Suppressor macrophage (primary cell): ENCODE measurements around the gene ADCY1.

Experiments
- DNase-seq, 4 experiments: peaks; one replicate each; pipeline ENCODE4 v3.0.0-alpha.2; 2020 to 2022

Gene ADCY1

DNA sequence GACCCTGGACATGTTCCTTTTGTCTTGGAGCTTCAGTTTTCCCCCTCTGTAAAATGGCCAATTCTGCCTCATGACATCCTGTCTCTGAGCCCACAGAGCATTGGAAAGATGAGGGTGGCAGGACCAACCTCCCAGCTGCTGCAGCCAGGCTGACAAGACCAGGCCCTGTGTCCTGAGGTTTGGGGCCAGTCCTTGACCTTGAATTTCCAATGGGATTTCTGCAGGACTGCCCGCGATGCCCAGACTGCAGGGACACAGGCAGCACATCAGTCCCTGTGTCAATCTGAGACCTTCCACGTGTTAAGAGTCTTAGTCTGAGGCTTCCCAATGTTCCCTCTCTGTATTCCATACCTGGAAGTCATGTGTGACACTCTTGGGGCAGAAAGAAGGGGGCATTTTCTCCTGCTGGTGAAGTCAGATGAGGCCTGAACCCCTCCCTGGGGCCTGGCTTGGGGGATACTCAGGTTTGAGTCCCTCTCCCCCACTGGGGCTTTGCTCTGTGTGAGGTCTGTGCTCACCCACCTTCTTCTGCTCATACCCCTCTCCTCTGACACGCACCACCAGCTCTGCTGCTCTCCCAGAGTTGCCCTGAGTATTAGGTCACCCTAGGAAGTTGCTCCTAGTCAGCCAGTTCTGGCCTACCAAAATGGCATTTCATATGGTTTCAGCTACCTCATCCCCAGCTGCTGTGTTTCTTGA is 79.2 kb downstream of the ADCY1 start:
- no peak for DNase-seq

DNA sequence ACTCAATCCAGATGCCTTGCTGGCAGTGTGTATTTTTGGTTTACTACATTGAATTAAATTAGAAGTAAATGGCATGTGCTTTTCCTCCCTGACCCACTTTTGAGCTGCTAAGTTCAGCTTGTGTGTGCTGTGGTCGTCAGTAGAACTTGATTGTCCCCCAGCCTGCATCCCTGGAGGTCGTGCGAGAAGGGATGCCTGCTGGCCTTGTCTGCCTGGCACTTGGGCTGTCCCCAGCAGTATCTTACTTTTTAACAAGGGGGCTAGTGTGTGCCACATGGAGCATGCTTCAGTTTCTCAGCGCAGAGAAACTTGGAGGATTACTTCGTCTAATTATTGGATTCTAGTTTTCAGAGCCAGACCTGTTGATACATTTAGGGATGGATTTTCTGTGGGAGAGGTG is 80.2 kb downstream of the ADCY1 start:
- no peak for DNase-seq

DNA sequence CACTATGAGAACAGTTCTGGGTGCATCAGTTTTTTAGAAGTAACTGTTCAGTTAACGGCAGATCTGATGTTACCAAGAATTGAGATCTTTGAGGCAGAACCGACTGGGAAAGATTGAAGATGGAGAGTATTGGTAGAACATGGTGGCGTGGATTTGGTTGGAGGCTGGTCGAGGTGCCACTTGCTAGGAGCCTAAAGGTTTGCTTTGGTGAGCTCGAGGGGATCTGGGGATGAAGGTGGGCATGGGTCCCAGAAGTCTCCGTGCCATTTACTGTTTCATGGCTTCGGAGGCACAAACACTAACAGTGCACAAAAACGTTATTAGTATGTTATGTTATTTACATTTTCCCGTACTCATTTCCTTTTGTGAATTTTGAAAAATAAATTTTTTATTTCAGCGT is 81.4 kb downstream of the ADCY1 start:
- DNase-seq: no peak

DNA sequence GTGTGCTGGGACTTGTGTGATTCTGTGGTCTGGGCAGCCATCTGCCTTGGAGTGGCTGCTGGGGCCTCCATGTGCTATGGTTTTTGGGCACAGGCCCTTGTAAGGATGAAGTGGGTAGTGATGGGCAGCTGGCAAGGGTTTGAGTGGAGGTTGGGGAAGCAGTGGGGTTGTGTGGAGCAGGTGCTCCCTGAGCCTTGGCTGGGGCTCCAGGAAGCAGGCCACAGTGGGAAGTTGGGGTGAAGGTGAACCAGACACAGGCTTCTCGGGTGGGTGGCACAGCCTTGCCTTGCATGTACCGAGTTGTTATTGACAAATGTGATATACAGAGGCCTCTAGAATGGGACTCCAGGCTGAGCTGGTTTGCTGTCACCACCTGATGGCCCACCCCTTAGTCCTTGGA is 82.3 kb downstream of the ADCY1 start:
- DNase-seq: no peak

DNA sequence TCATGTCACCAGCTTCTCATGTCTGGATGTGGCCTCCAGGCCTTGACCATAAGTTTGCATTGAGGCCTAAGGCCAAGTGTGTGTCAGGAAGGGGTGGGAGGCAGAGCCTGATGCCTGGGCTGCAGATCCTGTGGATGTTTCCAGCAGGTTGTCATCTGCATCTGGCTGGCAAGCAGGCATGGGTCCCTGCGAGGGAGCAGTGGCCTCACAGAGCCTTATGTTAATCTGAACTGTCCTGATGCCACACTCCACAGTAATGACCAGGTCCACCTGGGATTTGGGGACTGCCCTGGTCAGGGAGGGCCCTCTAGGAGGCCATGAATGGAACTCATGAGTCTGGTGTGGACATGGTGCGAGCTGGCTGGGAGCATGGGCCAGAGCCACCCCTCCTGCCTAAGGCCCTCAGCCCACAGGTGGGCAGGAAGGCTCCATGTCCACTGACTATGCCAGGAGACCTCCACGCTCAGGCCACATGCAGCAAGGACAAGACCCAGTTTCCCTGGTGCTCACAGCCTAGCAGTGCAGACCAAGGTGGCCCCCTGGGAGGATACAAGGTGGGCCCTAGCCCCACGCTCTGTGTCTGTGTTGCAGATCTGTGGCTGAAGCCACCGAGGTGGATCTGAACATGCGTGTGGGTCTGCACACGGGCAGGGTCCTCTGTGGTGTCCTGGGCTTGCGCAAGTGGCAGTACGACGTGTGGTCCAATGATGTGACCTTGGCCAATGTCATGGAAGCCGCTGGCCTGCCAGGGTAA is 83.1 kb downstream of the ADCY1 start:
- DNase-seq: no peak

DNA sequence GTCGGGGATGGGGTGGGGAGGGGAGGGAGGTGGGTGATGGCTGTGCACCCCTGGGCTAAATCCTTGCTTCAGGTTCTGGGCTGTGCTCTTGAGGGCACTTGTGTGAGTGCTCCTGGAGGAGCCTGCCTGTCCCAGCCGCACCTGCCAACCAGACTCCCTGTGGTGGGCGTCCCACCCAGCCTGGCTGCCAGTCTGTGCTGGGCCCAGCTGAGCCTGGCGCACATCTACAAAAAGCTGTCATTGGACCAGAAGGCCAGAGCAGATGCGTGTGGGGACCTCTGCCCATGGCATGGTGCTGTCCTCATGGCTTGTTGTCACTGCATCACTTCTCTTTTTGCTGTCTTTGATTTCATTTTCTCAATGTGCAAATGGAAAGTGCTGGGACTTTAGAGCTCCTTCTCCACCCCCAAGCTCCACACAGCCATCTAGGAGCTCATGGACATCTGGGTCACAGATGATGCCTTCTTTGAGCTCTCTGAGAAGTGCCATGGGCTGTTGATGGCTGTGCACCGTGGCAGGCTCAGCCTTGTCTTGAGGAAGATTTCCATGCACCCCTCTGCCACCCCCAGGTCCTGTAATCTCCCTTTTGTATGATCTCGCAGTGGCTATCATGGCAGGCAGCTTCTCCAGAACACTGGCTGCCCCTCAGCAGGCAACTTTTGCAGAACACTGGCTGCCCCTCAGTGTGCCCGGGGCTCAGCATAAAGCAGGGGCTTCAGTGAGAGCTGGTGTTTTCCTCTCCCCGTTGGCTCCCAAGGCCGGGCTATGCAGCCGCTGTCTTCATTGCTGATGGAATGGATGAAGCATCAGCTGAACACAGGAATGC is 83.9 kb downstream of the ADCY1 start:
- DNase-seq: no peak

DNA sequence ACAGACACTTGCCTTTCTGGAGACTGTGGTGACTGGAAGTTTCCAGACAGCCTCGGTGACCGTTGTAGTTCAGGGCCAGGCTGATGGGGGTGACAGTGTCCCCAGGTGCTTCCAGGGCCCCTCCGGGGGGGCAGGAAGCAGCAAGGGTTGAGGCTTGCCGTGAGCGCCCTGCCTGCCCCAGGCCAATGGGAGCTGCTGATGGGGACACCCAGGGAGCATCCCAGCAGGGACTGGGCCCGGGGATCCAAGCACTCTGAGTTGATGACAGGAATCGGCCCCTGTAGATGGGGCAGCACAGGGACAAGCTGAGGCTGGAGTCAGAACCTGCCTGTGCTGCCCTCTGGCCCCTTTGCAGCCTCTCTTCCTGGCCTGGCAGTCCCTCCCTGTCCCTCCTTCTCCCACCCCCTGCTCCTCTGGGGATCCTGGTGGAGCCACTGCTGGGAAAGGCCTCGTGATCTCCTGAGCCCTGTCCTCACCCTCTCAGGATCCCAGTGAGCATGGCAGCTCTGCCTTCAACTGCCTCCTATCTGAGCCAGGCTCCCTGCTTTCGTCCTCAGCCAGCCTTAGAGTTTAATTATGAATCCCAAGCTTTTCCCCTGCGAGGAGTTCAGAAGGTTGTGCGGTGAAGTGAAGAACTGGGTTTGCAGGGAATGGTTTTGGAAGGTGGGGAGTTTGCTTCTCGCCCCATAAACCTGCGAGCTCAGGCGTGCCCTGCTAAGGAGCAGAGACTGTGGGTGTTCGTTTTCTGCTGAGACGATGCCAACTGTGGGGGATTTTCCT is 84.7 kb downstream of the ADCY1 start:
- DNase-seq: no peak

DNA sequence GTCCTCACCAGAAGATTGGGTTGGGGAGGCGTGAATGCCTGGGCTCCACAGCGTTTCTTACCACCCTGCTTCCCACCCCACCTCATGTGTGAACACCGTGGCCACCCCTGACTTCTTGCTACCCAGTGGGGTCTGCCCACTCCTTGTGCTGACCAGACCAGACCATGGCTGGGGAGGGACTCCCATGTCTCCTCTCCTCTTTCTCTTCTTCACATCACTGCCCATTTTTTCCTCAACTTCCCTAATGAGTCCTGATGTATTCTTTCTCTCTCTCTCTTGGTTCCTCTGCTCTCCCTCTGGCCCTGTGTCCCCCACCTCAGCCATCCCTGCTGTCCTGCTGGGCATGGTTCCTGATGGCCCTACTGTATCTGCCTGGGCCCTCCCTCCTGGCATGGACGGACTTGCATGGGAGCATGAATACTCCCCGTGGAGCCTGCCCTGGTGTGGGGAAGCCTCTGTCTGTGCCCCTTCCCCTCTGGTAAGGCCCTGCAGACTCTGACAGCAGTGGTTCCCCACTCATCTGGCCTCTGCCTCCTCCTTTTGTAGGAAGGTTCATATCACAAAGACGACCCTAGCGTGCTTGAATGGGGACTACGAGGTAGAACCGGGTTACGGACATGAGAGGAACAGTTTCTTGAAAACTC is 85.5 kb downstream of the ADCY1 start:
- no peak for DNase-seq

DNA sequence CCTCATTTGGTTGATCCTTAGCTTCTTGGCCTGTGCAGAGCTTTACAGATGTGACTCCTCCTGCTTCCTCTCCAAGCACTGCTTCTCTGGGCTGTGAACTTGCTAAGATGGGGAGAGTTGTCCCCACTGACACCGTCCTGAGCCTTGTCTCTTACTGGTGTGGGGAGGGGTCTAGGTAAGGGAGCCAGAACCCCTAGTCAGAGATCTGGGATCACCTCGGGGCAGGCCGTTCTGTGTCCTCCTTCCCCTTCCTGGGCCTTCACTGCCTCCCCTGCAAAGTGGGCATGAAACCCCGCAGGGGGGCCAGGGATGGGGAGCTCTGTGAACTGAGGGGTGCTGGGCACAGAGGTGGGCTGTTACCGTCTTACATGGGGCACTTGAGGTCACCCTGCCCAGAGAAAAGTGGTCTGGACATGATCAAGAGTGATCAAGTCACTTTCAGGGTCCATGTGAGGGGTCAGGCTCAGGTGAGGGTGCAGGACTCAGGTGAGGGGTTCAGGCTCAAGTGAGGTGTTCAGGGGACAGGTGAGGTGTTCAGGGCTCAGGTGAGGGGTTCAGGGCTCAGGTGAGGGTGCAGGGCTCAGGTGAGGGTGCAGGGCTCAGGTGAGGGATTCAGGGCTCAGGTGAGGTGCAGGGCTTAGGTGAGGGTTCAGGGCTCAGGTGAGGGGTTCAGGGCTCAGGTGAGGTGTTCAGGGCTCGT is 86.2 kb downstream of the ADCY1 start:
- DNase-seq: no peak

DNA sequence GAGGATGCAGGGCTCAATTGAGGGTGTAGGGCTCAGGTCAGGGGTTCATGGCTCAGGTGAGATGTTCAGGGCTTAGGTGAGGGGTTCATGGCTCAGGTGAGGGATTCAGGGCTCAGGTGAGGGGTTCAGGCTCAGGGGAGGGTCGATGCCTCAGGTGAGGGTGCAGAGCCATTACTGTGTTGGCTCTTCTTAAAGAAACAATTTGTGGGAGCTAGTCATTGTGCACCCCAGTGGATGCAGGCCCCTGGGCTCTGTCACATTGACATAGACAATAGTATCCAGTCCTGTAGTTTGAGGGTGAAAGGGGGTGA is 86.7 kb downstream of the ADCY1 start:
- no peak for DNase-seq

DNA sequence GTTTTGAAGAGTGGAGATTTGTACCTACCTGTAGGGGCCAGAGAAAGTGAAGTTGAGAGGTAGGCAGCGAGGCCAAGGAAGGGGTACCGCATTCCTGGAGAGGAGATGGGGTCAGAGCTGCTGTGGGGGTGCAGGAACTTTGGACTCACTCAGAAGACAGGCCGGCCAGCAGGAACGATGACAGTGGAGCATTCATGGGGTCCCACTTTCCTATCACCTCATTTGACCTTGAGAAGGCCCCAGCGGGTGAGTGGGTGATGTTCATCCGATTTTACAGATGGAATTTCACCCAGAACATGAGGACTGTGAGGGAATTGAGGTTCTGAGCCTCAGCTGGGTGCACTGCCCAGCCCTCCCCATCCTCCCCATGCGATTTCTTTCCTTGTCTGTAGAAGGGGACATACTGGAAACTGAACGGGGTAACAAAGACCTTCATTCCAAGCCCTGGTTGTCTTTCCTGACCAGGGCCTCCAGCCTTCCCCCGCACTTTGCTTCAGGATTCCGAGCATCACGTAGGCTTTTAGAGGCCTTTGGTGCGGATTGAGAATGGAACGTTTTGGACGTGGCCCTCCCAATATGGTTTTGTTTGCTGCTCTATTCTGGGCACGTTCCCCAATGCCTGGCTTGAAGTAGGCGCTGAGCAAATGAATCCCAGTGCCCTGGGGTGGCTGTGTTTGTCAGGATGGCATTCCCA is 87.3 kb downstream of the ADCY1 start:
- no peak for DNase-seq

DNA sequence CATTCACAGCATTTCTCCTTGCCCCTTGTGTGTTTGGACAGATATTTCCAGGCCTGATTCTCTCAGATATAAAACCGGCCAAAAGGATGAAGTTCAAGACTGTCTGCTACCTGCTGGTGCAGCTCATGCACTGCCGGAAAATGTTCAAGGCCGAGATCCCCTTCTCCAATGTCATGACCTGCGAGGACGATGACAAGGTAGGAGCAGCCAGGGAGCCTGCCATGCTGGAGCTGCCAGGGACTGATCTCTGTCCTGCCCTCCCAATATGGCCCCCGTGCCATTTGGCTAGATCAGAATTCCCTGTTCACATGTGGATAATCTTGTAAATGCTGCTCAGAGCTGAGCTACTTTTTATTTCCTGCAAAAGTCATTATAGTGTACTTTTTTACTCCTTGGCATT is 87.8 kb downstream of the ADCY1 start:
- DNase-seq: no peak

DNA sequence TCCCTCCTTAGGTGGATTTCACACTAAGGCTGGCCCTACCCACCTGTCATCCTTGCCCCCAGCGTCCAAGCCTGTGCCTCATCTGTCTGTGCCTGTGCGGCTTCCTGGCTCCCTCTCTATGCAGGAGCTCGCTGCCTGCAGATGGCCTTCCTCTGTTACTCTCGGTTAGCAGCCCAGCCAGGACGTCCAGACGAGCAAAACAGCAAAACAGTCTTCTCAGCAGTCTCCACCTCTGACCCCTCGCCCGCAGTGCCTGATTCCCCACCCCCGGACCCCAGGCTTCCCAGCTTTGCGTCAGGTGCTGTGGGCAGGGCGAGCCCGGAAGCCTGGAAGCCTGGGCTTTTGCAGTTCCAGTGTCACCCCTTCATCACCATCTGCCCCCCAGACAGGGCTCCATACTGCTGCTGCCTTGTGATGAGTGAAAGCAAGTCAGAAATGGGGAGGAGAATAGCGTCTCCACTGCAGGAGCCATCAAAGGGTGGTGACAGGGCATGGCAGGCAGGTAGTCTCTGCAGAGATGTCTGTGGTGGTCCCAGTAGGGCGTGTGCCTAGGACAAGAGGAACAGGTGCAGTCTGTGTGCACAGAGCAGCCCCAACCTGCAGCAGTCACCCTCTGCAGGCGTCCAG is 88.5 kb downstream of the ADCY1 start:
- no peak for DNase-seq

DNA sequence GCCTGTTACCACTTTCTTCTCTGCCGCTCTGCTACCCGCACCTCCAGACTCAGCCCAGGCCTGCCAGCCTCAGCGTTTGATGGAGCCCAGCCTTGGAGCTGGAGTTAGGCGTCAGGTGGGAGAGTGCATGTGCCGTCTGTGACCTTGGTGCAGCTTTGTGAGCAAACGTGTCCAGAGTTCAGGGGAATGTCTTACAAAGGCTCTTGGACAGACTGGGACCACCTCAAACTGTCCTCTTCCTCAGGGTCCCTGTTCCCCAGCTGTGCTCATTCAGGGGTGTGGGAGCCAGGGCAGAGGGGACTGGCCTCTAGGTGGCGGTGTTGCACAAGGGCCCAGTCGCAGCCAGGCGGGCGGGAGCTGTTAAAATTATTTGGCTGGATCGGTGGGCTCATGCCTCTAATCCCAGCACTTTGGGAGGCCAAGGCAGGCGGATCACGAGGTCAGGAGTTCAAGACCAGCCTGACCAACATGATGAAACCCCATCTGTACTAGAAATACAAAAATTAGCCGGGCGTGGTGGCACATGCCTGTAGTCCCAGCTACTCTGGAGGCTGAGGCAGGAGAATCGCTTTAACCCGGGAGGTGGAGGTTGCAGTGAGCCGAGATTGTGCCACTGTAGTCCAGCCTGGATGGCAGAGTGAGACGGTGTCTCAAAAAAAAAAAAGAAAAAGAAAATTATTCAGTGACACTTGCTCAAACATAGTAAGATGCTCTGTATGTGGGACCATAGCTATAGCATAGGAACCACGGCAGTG is 89.2 kb downstream of the ADCY1 start:
- DNase-seq: peak in 2 of 4 experiments; percentile 20 to 51

DNA sequence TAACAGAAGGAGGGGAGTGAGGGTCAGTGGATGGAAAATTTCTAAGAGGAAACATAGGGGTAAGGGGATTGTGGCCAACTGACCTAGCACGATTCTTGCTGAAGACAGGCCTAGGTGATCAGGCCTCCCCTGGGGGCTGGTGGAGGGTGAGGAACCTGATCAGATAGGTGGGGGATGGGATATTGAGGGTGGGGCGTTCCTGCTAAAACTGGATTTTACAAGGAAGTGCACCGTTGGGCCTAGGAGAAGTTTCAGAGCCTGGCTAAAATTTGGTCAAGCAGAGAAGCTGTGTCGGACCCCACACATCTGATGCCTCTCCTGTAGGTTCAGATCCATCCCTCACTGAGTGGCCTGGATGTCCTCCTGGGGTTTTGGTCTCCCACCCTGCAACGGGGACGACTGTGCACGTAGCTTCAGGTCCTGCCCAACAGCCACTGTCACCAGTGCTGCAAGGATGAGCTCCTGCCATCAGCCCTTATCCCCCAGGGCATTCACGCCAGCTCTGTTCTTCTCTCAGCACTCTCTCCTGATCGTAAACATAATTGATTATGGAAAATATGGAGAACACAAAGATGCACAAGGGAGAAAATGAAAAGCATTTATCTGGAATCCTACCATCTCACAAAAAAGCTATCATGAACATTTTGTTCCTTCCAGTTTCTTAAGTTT is 89.9 kb downstream of the ADCY1 start:
- no peak for DNase-seq

DNA sequence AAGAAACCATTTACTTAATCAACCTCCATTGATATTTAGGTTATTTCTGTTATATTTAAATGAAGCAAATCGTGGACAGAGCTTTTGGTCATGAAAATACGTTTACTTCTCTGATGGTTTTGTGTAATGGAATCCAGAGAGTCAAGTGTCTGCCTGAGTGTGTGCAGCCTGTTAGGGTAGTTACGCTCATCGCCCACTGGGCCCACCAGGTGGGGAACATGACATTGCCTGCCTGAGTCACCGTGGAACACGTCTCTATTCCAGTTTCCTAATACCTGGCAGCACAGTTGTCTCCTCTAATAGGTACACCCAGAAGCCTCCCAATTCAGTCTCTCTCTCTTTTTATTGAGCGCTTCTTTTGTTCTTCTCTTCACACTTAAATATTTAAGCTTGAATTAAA is 91.0 kb downstream of the ADCY1 start:
- DNase-seq: no peak

DNA sequence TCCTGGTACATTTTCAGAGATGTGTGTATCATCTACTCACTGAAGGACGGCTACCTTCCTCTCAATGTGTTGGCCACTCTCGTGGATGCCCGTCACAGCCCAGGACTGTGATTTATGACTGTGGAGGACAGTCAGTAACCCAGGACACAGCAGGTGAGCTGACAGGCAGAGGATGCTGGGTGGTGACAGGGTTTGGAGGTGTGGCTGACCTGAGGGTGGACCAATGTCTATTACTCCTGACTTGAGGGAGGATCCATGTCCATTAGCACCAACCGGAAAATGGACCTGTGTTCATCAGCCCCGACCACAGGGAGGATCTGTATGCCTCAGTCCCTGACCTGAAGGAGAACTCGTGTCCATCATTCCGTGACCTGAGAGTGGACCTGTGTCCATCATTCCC is 96.1 kb downstream of the ADCY1 start:
- DNase-seq: no peak

DNA sequence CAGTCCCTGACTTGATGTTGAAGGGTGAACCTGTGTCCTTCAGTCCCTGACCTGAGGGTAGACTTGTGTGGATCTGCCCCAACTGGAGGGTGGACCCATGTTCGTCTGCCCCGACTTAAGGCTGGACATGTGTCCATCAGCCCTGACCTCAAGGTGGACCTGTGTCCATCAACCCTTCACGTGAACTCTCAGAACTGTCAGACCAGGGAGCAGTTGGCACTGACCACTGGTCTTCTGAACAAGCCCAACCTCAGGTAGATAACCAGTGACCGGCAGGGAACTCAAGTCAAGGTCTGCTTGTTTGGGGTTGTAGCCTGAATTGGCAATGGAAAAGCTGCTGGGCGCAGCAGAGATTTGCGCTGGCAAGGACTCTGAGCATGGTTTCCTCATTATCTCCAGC is 96.5 kb downstream of the ADCY1 start:
- DNase-seq: no peak

DNA sequence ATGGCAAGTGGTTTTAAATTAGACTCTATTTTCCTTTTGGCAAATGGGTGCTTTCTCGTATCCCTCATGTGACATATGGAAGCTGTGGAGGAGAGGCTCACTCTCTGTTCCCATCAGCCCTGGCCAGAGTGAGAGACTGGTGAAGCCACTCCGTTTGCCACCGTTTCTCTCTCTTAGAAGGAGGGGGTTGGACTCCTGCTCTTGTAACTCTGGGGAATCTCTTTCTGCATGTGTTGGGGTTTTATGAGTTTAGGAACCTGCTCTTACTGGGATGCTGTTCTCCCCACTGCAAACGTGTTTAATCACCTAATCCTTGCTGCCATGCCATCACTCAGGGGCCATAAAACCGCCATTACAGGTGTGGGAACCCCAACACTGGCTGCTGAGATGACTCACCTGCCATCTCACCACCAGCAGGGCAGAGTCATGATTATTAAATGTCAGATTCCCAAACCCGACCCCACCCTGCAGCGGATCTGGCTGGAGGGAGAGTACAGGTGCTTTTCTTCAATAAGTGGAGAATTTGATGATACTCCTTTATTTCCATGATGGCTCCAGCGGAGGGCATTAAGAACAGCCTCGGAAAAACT is 103.2 kb downstream of the ADCY1 start:
- DNase-seq: no peak
